Measurements from ENCODE around the gene NDUFS7. TPM values are rescaled to one million over a fixed set of nuclear protein-coding genes. Genes with fewer than 3 reads are reported as not detected.

Gene NDUFS7
- total RNA-seq, 2 experiments from 2014 or later, result 99.4 to 104 TPM

GRCh38 chr19:1422360-1422759, 38.7 kb downstream of the NDUFS7 start:
- CTCF ChIA-PET, result no interaction called here
- POLR2A ChIA-PET, result no interaction called here

- CTCF ChIA-PET, result no interaction called here
- POLR2A ChIA-PET, result no interaction called here
These were observed 39.2 kb downstream of the NDUFS7 start for GRCh38 chr19:1422943-1423342.

DNA sequence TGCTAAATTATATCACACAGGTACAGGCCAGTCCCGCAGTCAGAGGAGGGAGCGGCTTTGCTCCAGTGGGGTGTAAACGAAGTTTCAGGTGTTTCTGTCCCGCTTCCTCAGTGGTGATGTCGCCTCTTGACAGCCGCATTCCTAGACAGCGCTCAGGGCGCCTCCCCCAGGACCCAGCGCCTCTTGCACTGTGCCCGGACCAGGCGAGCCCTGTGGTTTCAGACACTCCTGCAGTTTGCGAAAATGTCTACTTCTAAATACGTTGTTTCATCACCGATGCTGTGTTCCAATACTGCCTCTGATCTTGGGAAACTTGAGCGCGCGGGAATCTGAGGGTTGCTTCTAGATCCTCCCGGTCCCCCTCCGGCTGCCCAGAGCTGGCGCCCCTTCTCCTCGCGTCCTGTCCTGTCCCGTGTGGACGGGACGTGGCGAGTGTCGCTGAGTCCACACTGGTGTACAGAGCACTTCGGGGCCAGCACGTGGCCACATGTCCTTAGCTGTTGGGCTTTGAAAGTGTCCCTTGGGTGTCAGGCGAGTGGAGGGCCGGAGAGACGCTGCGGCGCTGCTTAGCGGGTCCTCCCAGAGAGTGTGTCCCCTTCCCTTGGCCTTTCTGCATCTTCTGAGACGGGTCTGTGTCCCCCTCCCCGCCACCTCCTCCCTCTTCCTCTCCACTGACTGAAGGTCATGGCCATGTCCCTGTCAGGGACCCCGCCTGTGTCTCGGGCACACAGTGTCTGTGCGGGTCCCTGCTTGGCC, 39.9 kb downstream of the NDUFS7 start:
- CTCF ChIA-PET, result no interaction called here
- POLR2A ChIA-PET, result no interaction called here

- CTCF ChIA-PET, result no interaction called here
- POLR2A ChIA-PET, result no interaction called here
These were observed 40.7 kb downstream of the NDUFS7 start for GRCh38 chr19:1424192-1424955.

DNA sequence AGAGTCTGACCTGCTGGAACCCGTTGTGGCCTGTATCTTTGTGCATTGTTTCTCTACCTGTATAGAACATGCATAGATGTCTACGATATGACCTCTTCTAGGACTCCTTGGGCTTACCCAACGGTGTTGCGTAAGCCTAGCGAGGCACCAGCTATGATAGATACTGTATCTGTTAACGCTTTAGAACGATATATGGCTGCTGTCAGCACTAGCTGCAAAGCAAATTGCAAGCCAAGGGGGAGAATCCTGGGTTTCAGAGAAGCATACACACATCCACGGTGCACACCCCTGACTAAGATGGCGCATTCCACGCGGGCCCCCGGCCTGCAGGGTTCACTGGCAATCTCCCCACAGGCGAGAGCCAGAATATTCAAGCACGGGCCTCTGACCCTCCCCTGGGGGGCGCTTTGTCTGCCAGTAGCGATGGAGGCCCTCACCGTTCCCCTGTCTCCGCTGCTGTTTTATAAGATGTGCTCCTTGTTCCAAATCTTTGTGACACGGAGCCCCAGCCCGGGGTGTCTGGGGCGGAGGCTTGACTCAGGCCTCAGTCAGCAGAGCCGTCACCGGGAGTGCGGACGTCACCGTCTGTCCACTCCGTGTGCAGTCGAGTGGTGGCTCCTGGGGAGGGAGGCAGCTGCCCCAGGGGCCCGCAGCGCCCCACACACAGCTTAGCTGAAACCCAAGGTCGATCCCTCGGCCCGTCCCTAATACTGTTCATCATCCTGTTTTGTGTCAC, 41.6 kb downstream of the NDUFS7 start:
- CTCF ChIA-PET, result no interaction called here
- POLR2A ChIA-PET, result no interaction called here

DNA sequence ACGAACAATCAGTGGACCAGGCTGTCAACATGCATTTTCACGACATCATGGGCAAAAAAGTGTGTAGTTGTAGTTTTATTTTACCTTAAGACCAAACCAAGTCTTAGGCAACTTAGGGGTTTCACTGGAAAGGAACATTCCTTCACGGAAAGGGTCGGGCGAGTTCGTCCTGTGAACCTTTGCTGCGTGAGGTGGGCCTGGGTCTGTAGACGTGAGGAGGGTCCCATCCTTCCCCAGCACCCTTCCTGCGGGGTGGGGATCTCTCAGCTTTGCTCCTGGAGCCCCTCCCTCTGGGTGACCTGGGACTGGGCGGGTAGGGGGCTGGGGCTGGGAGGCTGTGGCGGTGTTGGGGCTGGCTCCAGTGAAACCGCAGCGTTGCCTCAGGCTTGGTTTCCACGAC, 42.2 kb downstream of the NDUFS7 start:
- POLR2A ChIA-PET, result no interaction called here
- CTCF ChIA-PET, result no interaction called here

GRCh38 chr19:1426736-1427135, 43.0 kb downstream of the NDUFS7 start:
- CTCF ChIA-PET, result no interaction called here
- POLR2A ChIA-PET, result no interaction called here

DNA sequence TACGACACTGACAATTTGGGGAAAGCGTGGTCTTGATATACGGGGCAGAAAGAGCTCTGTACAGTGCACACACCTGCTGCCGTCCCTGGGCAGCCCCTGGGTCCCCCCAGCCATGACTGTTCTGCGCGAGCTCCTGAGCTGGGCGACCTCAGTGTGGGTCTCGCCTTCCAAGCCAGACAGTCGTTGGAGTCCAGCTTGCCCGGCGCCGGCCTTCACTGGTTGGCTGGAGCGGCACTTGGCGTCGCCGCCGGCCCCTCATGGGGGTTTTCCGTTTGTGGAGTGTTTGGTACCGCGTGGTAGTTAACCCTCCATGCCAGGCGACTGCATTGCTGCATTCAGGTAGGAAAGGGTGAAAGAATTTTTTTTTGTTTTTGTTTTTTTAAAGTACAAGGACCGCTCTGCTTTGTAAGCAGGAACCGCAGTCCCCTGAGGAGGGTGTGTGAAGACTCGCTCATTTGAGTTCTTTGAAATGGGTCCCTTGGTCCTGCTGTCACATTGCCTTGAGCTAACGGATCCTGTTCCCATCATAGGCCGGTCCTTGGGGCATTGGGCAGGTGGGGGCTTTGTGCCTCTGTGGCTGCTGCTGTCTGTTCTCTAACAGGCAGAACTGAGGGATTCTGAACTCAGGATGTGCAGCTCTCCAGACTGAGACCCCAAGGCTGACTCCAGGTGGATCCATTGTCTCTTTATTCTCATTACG, 43.7 kb downstream of the NDUFS7 start:
- POLR2A ChIA-PET, result interaction anchor here (0.5 kb wide), 1 partner anchor 31 kb away, joined by 4 read pairs; no protein-coding TSS in a partner anchor
- CTCF ChIA-PET, result no interaction called here

GRCh38 chr19:1428738-1429391, 45.2 kb downstream of the NDUFS7 start:
- POLR2A ChIA-PET, result interaction anchor here (1.0 kb wide), 1 partner anchor 15 kb away, joined by 3 read pairs; no protein-coding TSS in a partner anchor

DNA sequence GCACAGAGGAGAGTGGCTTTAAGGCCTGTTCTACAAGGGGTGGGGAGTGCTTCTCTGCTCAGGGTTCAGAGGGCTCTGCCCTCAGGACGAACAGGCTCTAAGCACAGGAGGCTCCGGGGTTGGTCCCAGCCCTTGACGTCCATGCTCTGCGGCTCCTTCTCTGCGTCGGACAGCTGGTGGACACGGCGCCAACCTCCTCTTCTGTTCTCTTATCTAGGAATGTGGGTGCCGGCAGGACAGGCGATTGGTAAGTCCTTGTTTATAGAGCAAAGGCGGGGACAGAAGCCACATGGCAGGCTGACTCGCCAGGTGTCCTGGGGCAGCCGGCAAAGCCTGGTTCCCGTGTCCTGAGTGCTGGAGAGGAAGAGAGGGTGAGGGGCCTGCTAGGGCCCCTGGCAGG, 46.0 kb downstream of the NDUFS7 start:
- ChIA-PET POLR2A (interaction anchor here (1.0 kb wide), 1 partner anchor 16 kb away, joined by 3 read pairs; no protein-coding TSS in a partner anchor), CTCF (interaction anchor here (1.1 kb wide), 1 partner anchor 185 kb away, joined by 3 read pairs; no protein-coding TSS in a partner anchor)

More at GRCh38 chr19:1428738-1429391, 45.2 kb downstream of the NDUFS7 start:
- CTCF ChIA-PET, result interaction anchor here (1.1 kb wide), 1 partner anchor 184 kb away, joined by 3 read pairs; no protein-coding TSS in a partner anchor

- POLR2A ChIA-PET, result no interaction called here
These were observed 46.5 kb downstream of the NDUFS7 start for GRCh38 chr19:1430246-1430645.

GRCh38 chr19:1431759-1432506, 48.2 kb downstream of the NDUFS7 start:
- POLR2A ChIA-PET, result no interaction called here
- CTCF ChIA-PET, result interaction anchor here (1.1 to 1.4 kb wide), 2 partner anchors 13 to 152 kb away, joined by 3 to 6 read pairs; no protein-coding TSS in a partner anchor

More at GRCh38 chr19:1430246-1430645, 46.5 kb downstream of the NDUFS7 start:
- CTCF ChIA-PET, result no interaction called here

- POLR2A ChIA-PET, result no interaction called here
- CTCF ChIA-PET, result interaction anchor here (0.6 kb wide), 1 partner anchor 23 kb away, joined by 4 read pairs; no protein-coding TSS in a partner anchor
These were observed 48.8 kb downstream of the NDUFS7 start for GRCh38 chr19:1432507-1432887.

DNA sequence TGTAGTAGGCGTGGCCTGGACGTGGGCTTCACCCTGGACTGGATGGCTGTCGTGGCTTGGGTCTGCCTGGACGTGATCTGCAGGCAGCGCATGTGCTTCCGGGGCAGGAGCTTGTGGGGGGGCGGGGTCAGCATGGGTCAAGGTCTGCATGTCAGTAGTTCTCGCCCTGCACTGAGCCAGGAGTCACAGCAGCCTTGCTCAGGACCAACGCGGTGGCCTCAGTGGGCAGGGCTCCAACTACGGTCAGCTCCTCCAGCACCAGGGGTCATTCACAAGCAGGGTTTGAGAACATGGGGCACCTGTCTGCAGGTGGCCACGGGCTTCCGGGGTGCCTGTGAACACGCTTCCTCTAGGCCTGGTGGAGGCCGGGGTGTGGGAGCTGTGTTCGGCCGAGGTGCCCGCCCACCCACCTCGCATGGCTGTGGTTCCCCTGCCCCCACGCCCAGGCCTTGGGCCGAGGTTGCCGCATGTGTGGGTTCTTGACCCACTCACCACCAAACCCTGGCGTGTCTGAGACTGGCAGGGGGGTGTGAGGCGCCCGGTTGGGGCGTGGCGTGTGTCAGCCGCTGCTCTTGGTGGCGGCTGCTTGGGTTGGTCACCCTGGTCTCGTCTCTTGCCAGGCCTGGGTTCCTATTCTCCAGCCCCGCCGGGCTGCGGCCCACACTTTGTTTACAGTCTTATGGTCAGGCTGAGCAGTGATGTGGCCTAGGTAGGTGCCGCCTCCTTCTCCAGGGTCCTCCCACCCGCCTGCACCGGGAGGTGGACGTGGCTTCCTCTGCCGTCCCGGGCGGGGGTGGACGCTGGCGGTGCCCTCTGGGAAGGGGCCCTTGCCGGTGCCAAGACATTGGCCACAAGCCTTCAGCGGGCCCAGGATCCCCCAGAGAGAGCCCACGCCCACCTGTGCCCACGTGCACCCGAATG, 49.7 kb downstream of the NDUFS7 start:
- ChIA-PET CTCF (interaction anchor here (0.6 kb wide), 1 partner anchor 22 kb away, joined by 4 read pairs; no protein-coding TSS in a partner anchor), POLR2A (no interaction called here)

DNA sequence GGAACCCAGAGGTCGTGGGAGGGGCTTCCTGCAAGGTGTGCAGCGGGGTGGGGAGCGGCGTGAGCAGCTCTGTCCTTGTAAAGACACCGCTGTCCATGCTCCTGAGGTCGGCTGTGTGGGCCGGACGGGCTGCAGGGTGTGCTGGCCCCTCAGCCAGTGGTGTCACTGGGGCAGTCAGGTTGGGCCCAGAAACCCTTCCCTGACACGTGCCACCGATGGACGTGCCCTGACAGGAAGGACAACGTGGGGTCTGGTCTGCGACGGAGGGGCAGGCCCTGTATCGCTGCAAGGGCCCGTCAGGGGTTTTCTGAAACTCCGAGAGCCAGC, 50.3 kb downstream of the NDUFS7 start:
- POLR2A ChIA-PET, result interaction anchor here (0.6 kb wide), 1 partner anchor 25 kb away, joined by 3 read pairs; no protein-coding TSS in a partner anchor

GRCh38 chr19:1434577-1435060, 50.9 kb downstream of the NDUFS7 start:
- CTCF ChIA-PET, result interaction anchor here (0.7 kb wide), 1 partner anchor 52 kb away, joined by 4 read pairs; no protein-coding TSS in a partner anchor
- POLR2A ChIA-PET, result interaction anchor here (0.6 kb wide), 1 partner anchor 26 kb away, joined by 3 read pairs; no protein-coding TSS in a partner anchor

More for the DNA sequence above, 50.3 kb downstream of the NDUFS7 start:
- CTCF ChIA-PET, result no interaction called here
